Smooth muscle cell (in vitro differentiated cells): ENCODE results near the gene DENND2A. TPM values are rescaled to one million over a fixed set of nuclear protein-coding genes. Genes with fewer than 3 reads are reported as not detected.

Source experiments
- DNase-seq: peaks from one replicate; lab custom pipeline; 2025; ENCODE audit not compliant: unreplicated experiment; lab: John Stamatoyannopoulos, UW
- H2AFZ ChIP-seq: fragments of 200-600 bp; sonication (generic); 2 replicates; pipeline ENCODE4 v1.6.0; 2016; ENCODE audit warnings: antibody characterized with exemption, low read depth, mild to moderate bottlenecking
- H3F3A ChIP-seq: fragments of 200-600 bp; sonication (generic); 2 replicates; pipeline ENCODE4 v1.6.0; 2017; ENCODE audit warnings: antibody characterized with exemption, low read depth
- H3K27ac ChIP-seq: fragments of 200-600 bp; sonication (generic); 2 replicates; pipeline ENCODE4 v1.5.1; 2016; ENCODE audit warnings: low read depth, mild to moderate bottlenecking
- H3K27me3 ChIP-seq: fragments of 200-600 bp; sonication (generic); 2 replicates; pipeline ENCODE4 v1.6.1; 2016; ENCODE audit warnings: low read depth, mild to moderate bottlenecking
- H3K36me3 ChIP-seq: fragments of 200-600 bp; sonication (generic); 2 replicates; pipeline ENCODE4 v1.5.1; 2016; ENCODE audit warnings: low read depth
- H3K4me1 ChIP-seq: fragments of 200-600 bp; sonication (generic); 2 replicates; pipeline ENCODE4 v1.5.1; 2016; ENCODE audit warnings: low read depth
- H3K4me2 ChIP-seq: fragments of 200-600 bp; sonication (generic); 2 replicates; pipeline ENCODE4 v1.6.0; 2016; ENCODE audit warnings: mild to moderate bottlenecking
- H3K4me3 ChIP-seq: fragments of 200-600 bp; sonication (generic); 2 replicates; pipeline ENCODE4 v1.5.1; 2016; ENCODE audit warnings: mild to moderate bottlenecking
- H3K79me2 ChIP-seq: fragments of 200-600 bp; sonication (generic); 2 replicates; pipeline ENCODE4 v1.6.0; 2016; ENCODE audit warnings: low read depth, mild to moderate bottlenecking
- H3K9ac ChIP-seq: fragments of 200-600 bp; sonication (generic); 2 replicates; pipeline ENCODE4 v1.6.0; 2016; ENCODE audit warnings: low read depth
- H3K9me3 ChIP-seq: fragments of 200-600 bp; sonication (generic); replicated peaks from 2 replicates; pipeline ENCODE4 v1.5.1; 2016; ENCODE audit warnings: low read depth
- H4K20me1 ChIP-seq: fragments of 200-600 bp; sonication (generic); 2 replicates; pipeline ENCODE4 v1.6.0; 2016; ENCODE audit warnings: low read depth
- WGBS: methylation state at CpG from one replicate; pipeline ENCODE4 v1.1.7; 2016; ENCODE audit warnings: low lambda C conversion rate; 5-methylcytosine and 5-hydroxymethylcytosine counted together
- polyA plus RNA-seq: library from polyadenylated mRNA; unstranded; fragments of >200 nt; fragmentation: Nextera tagmentation; extraction: Ambion mirVana; gene quantifications from 2 replicates; pipeline ENCODE4 v1.2.1, GENCODE V29; 2016
- total RNA-seq: library from RNA; depleted of rRNA; stranded (reverse); fragments of >200 nt; gene quantifications from 2 replicates; pipeline ENCODE4 v1.2.3, GENCODE V29; 2014
- TF ChIP-seq, protein P1 (sequence below): fragments of 200-600 bp; sonication (generic); IDR thresholded peaks from 2 replicates; pipeline ENCODE4 v1.5.1; 2017; ENCODE audit warnings: borderline replicate concordance, mild to moderate bottlenecking, antibody characterized with exemption; ENCODE audit not compliant: insufficient read depth, poor library complexity, severe bottlenecking

DENND2A gene
- total and polyA plus RNA-seq, 2 experiments from 2014 or later, result 1.8 to 4.6 TPM

DNA sequence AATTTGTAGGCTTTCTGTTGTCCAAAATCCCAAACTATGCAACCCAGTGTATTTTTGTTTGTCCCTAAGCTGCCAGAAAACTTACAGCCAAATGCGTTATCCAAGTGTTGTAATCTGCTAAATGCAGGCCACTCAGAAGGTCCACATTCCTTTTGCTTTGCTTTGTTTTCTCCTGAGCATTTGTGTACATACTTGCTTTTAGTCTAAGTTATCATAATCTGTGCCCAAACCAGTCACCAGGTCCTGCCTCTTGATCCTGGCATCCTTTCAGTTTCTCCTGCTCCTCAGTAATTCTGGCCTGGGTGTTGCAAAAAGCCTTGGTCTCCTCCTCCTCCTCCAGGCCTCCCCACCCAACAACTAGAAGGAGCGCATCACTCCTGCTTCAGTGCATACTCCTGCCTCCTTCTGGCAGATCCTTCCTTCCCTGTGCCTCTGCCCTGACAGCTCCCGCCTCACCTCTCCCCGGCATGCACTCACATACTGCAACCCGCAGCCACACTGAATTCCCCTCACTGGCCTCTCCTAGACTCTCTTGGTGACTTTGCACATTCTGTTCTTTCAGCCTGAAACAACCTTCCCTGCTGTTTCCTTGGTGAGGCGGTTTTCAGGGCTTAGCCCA is 2.3 kb downstream of the DENND2A start:
- TF ChIP-seq, protein P1, sequence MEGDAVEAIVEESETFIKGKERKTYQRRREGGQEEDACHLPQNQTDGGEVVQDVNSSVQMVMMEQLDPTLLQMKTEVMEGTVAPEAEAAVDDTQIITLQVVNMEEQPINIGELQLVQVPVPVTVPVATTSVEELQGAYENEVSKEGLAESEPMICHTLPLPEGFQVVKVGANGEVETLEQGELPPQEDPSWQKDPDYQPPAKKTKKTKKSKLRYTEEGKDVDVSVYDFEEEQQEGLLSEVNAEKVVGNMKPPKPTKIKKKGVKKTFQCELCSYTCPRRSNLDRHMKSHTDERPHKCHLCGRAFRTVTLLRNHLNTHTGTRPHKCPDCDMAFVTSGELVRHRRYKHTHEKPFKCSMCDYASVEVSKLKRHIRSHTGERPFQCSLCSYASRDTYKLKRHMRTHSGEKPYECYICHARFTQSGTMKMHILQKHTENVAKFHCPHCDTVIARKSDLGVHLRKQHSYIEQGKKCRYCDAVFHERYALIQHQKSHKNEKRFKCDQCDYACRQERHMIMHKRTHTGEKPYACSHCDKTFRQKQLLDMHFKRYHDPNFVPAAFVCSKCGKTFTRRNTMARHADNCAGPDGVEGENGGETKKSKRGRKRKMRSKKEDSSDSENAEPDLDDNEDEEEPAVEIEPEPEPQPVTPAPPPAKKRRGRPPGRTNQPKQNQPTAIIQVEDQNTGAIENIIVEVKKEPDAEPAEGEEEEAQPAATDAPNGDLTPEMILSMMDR, result no peak
- Histone ChIP-seq H3K9ac (no peak overlapping the region), H4K20me1 (peaks cover 27% of the 10 kb centered on the region), H3K9me3 (no peaks in the 10 kb centered on the region), H3F3A (peaks cover 17% of the 10 kb centered on the region), H3K36me3 (no peaks in the 10 kb centered on the region), H3K4me3 (no peak overlapping the region), H3K4me1 (peaks cover 20% of the 10 kb centered on the region), H3K79me2 (peaks cover 10% of the 10 kb centered on the region), H3K27ac (peak overlapping the region; percentile 28), H3K27me3 (no peaks in the 10 kb centered on the region), H2AFZ (no peak overlapping the region), H3K4me2 (peak overlapping the region; percentile 94)
- WGBS, result 62% methylated on average over 6 of the region's 6 CpGs
- DNase-seq, result no peak

DNA sequence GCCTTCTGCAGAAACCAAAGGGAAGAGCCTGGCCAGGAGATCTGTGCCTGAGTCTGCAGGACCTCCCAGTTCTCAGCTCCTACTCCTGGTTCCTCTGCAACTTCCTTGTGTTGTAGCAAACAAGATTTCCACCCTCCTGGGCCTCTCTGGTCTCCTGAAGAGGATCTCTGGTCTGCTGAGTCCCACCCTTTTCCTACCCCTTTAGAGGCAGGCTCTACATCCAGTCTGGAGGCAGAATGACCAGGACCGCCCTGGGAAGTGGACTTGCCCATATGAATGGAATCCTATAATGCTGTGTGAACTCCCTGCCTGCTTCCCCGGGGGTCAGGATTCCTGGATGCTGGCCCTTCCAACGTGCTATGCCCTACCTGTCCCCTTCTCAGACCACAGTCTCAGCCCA is 3.2 kb downstream of the DENND2A start:
- Histone ChIP-seq H3K27ac (no peak overlapping the region), H3K27me3 (no peaks in the 10 kb centered on the region), H3K4me2 (no peak overlapping the region), H2AFZ (no peak overlapping the region), H4K20me1 (peaks cover 29% of the 10 kb centered on the region), H3K9ac (no peak overlapping the region), H3K9me3 (no peaks in the 10 kb centered on the region), H3K4me1 (peaks cover 20% of the 10 kb centered on the region), H3K36me3 (no peaks in the 10 kb centered on the region), H3F3A (peaks cover 18% of the 10 kb centered on the region), H3K4me3 (no peak overlapping the region), H3K79me2 (peaks cover 10% of the 10 kb centered on the region)
- TF ChIP-seq, protein P1, result no peak
- WGBS, result 87% methylated on average over 3 of the region's 3 CpGs
- no peak for DNase-seq

DNA sequence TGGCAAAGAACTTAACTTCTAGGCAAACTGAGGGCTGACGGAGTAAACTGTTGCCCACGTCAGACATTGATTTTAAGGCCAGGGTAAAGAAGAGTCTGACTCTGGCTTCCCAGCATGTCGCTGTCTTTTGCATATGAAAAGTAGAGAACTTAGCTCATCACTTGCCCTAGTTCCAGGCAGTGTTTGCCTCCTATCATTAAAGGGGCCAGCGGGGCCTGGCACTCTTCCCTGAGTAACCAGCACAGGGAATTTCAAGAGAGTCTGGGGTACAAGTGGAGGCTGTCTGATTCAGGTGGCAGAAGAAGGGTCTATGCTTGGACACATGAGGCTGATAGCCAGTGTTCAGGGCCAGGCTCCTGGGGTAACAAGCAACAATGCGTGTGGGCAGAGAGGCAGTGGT is 4.8 kb downstream of the DENND2A start:
- Histone ChIP-seq H3K36me3 (no peaks in the 10 kb centered on the region), H3K4me2 (peak overlapping the region; percentile 2), H4K20me1 (peaks cover 43% of the 10 kb centered on the region), H3K79me2 (peaks cover 12% of the 10 kb centered on the region), H3K4me1 (peaks cover 15% of the 10 kb centered on the region), H3K9ac (no peak overlapping the region), H3K27me3 (no peaks in the 10 kb centered on the region), H3F3A (peaks cover 23% of the 10 kb centered on the region), H3K4me3 (no peak overlapping the region), H3K9me3 (no peaks in the 10 kb centered on the region), H2AFZ (no peak overlapping the region), H3K27ac (no peak overlapping the region)
- TF ChIP-seq, protein P1, result no peak
- no peak for DNase-seq
- 69% methylated on average over 5 of the region's 5 CpGs for WGBS

DNA sequence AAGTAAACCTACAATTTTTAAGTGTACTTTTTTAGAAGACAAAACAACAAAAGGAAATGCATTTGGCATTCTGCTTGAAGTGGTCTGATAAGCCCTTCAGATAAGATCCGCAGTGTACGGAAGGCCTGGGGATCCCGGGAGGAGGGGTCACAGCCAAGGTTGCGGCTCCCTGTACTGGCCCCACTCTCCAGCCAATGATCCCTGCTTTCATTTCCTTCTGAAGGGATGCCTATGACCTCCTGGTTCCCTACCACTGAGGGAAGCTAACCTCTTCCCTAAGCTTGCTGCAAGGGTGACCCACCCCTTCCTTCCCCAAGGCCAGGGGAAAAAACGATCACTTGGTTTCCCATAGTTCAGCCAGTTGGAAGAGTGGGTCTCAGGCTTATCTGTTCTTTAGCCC is 5.3 kb downstream of the DENND2A start:
- TF ChIP-seq, protein P1, result no peak
- H3K9ac ChIP-seq, result no peak overlapping the region
- H3K79me2 ChIP-seq, result peaks cover 14% of the 10 kb centered on the region
- no peak overlapping the region for H2AFZ ChIP-seq
- no peaks in the 10 kb centered on the region for H3K9me3 ChIP-seq
- no peak for DNase-seq
- H3K27me3 ChIP-seq, result no peaks in the 10 kb centered on the region
- WGBS, result 45% methylated on average over 5 of the region's 5 CpGs
- H4K20me1 ChIP-seq, result peaks cover 45% of the 10 kb centered on the region
- peaks cover 24% of the 10 kb centered on the region for H3F3A ChIP-seq
- H3K36me3 ChIP-seq, result no peaks in the 10 kb centered on the region
- peaks cover 15% of the 10 kb centered on the region for H3K4me1 ChIP-seq
- H3K27ac ChIP-seq, result no peak overlapping the region
- no peak overlapping the region for H3K4me3 ChIP-seq
- H3K4me2 ChIP-seq, result peak overlapping the region; percentile 2
